Endothelial cell of umbilical vein (primary cell): Measurements from ENCODE around the gene ERGIC1. TPM values are rescaled to one million over a fixed set of nuclear protein-coding genes. Genes with fewer than 3 reads are reported as not detected.

Experiments used
- BruUV-seq: library from RNA; stranded (reverse); fragments of 400-500 nt; replicated peaks from 2 replicates; lab custom pipeline; 2021; lab: Mats Ljungman, UMichigan
- CTCF ChIA-PET: fragments of 300-600, 350-600 bp; sonication (Branson Sonifier 250); formaldehyde crosslinking; loops from one replicate; lab custom pipeline; 2021; ENCODE audit warnings: antibody characterized with exemption, inconsistent platforms; lab: Charles Lee
- POLR2A ChIA-PET: fragments of 300-600, 350-600 bp; sonication (Branson Sonifier 250); formaldehyde crosslinking; loops from one replicate; lab custom pipeline; 2021; ENCODE audit warnings: antibody characterized with exemption, inconsistent platforms; lab: Charles Lee
- DNase-seq: peaks from one replicate; pipeline ENCODE4 v3.0.0-alpha.2; 2011; ENCODE audit warnings: low read depth, low spot score
- FAIRE-seq: peaks from 2 replicates; lab custom pipeline; 2011; peaks lifted over from hg19 to GRCh38; lab: Jason Lieb, UNC
- H2AFZ ChIP-seq: 2 replicates; pipeline ENCODE4 v1.6.0; 2012; ENCODE audit warnings: low read depth, low read length, control low read depth, inconsistent platforms
- H3K27ac ChIP-seq: 2 replicates; pipeline ENCODE4 v1.5.1; 2011; ENCODE audit warnings: low read depth, mild to moderate bottlenecking, control low read depth, low read length, moderate library complexity; ENCODE audit not compliant: insufficient read depth
- H3K27me3 ChIP-seq, 2 experiments: 2 replicates each; pipeline versions ENCODE4 v1.6.0 to v1.6.1; 2011; ENCODE audit warnings: low read length in 2 of 2, mixed read lengths in 1 of 2; ENCODE audit not compliant: control insufficient read depth in 2 of 2, insufficient read depth in 2 of 2
- H3K36me3 ChIP-seq, 2 experiments: 2 replicates in 1 of 2; 3 replicates in 1 of 2; pipeline ENCODE4 v1.5.1; 2011; ENCODE audit warnings: low read length in 2 of 2, mild to moderate bottlenecking in 1 of 2, moderate library complexity in 1 of 2; ENCODE audit not compliant: control insufficient read depth in 2 of 2, insufficient read depth in 2 of 2; ENCODE audit errors: extremely low read depth in 1 of 2
- H3K4me1 ChIP-seq: 3 replicates; pipeline ENCODE4 v1.5.1; 2011; ENCODE audit warnings: mild to moderate bottlenecking, low read length; ENCODE audit not compliant: control insufficient read depth, insufficient read depth; ENCODE audit errors: extremely low read depth
- H3K4me2 ChIP-seq: 2 replicates; pipeline ENCODE4 v1.6.1; 2011; ENCODE audit warnings: low read length, control low read depth, mixed read lengths; ENCODE audit not compliant: insufficient read depth
- H3K4me3 ChIP-seq, 3 experiments: fragments of 200-600 bp in 1 of 3; sonication (generic), shearing (Covaris generic) in 1 of 3; replicated peaks in 1 of 3; 2 replicates each; pipeline ENCODE4 v1.5.1; 2011 to 2016; ENCODE audit warnings: control low read depth in 3 of 3, low read length in 3 of 3, mild to moderate bottlenecking in 2 of 3, inconsistent platforms in 1 of 3, low read depth in 1 of 3, moderate library complexity in 1 of 3; ENCODE audit not compliant: insufficient read depth in 1 of 3
- H3K79me2 ChIP-seq: 2 replicates; pipeline ENCODE4 v1.6.0; 2012; ENCODE audit warnings: low read length, inconsistent platforms; ENCODE audit not compliant: control insufficient read depth, insufficient read depth
- H3K9ac ChIP-seq: replicated peaks from 2 replicates; pipeline ENCODE3; 2011; ENCODE audit warnings: low read length, control low read depth; ENCODE audit not compliant: insufficient read depth; ENCODE audit errors: extremely low read depth
- H3K9me1 ChIP-seq: replicated peaks from 3 replicates; pipeline ENCODE4 v1.6.0; 2011; ENCODE audit warnings: mild to moderate bottlenecking, low read length; ENCODE audit not compliant: control insufficient read depth, insufficient read depth; ENCODE audit errors: extremely low read depth
- H3K9me3 ChIP-seq: replicated peaks from 2 replicates; pipeline ENCODE4 v1.5.1; 2012; ENCODE audit warnings: low read length, inconsistent platforms; ENCODE audit not compliant: control insufficient read depth, insufficient read depth
- H4K20me1 ChIP-seq: replicated peaks from 2 replicates; pipeline ENCODE3; 2011; ENCODE audit warnings: mild to moderate bottlenecking, low read length; ENCODE audit not compliant: control insufficient read depth, insufficient read depth; ENCODE audit errors: extremely low read depth
- CTCF ChIP-seq, 2 donors: IDR thresholded peaks; 1 replicate in 1 of 2; 2 replicates in 1 of 2; pipeline ENCODE4 v1.5.1; 2011; ENCODE audit warnings: low read length in 2 of 2, mild to moderate bottlenecking in 2 of 2, moderate library complexity in 2 of 2, control low read depth in 1 of 2, inconsistent platforms in 1 of 2, low read depth in 1 of 2; ENCODE audit not compliant: insufficient read depth in 1 of 2; ENCODE audit errors: extremely low read depth in 1 of 2
- EZH2 ChIP-seq: IDR thresholded peaks from 2 replicates; pipeline ENCODE4 v1.6.1; 2012; ENCODE audit warnings: borderline replicate concordance, low read depth, mild to moderate bottlenecking, moderate library complexity, low read length, inconsistent platforms; ENCODE audit not compliant: severe bottlenecking
- FOS ChIP-seq: IDR thresholded peaks from 2 replicates; pipeline ENCODE4 v1.6.1; 2011; ENCODE audit warnings: mild to moderate bottlenecking, low read length, moderate library complexity, borderline replicate concordance; ENCODE audit not compliant: insufficient read depth
- GATA2 ChIP-seq: IDR thresholded peaks from 2 replicates; pipeline ENCODE4 v1.7.0; 2011; ENCODE audit warnings: low read depth, mild to moderate bottlenecking, moderate library complexity, mixed read lengths, low read length; ENCODE audit not compliant: insufficient read length, insufficient read depth
- JUN ChIP-seq: IDR thresholded peaks from 2 replicates; pipeline ENCODE4 v1.6.1; 2011; ENCODE audit warnings: borderline replicate concordance, low read depth; ENCODE audit not compliant: insufficient read length, insufficient read depth
- MAX ChIP-seq: IDR thresholded peaks from 2 replicates; pipeline ENCODE4 v1.6.1; 2011; ENCODE audit not compliant: insufficient read depth, insufficient read length
- MYC ChIP-seq: IDR thresholded peaks from one replicate; pipeline ENCODE4 v1.6.1; 2011; ENCODE audit warnings: mild to moderate bottlenecking, low read depth, low read length
- POLR2A ChIP-seq: IDR thresholded peaks from 2 replicates; pipeline ENCODE4 v1.6.1; 2012; ENCODE audit warnings: low read depth, mild to moderate bottlenecking, control low read depth, low read length
- dilution Hi-C: fragments of 300-500 bp; cut with MboI; formaldehyde crosslinking; loops from one replicate; pipeline ENCODE4 v1.15.0; 2019; ENCODE audit warnings: low sequenced_read_pairs; ENCODE audit not compliant: extremely low pct_ligation_motif_present
- intact Hi-C: fragments of 100-400 bp; cut with micrococcal nuclease; formaldehyde crosslinking; loops from one replicate; pipeline ENCODE4 v1.10.0; 2022
- polyA plus RNA-seq, 4 experiments: library from polyadenylated mRNA; depleted of rRNA in 3 of 4; stranded (reverse) in 3 of 4; unstranded in 1 of 4; fragments of >200 nt; gene quantifications; 2 replicates each; pipeline versions ENCODE4 v1.2.1 to v1.2.3, GENCODE V29; 2011 to 2012; ENCODE audit warnings: missing spikeins in 1 of 4
- total RNA-seq: library from RNA; stranded (reverse); gene quantifications from 2 replicates; pipeline ENCODE4 v1.2.3, GENCODE V29; 2021

The ERGIC1 gene
- total and polyA plus RNA-seq, 2 donors (not counting 3 experiments of a cell fraction or from before 2014, with no cell fraction given): 105 to 109 TPM

GRCh38 chr5:172941067-172941516 lies 107.0 kb downstream of the ERGIC1 start:
- Histone ChIP-seq H2AFZ (no peak overlapping the region), H4K20me1 (no peaks in the 10 kb centered on the region), H3K79me2 (no peaks in the 10 kb centered on the region), H3K27me3 (no peaks in the 10 kb centered on the region), H3K36me3 (peaks cover 0 to 10% of the 10 kb centered on the region in 2 experiments), H3K27ac (no peak overlapping the region), H3K4me2 (no peak overlapping the region), H3K9ac (no peak overlapping the region), H3K4me3 (no peak overlapping the region), H3K9me1 (no peaks in the 10 kb centered on the region), H3K4me1 (peaks cover 14% of the 10 kb centered on the region), H3K9me3 (no peaks in the 10 kb centered on the region)
- dilution Hi-C loops (no loop called here), intact Hi-C loops (no loop called here)
- POLR2A ChIA-PET: interaction anchor here (0.6 to 0.7 kb wide), 2 partner anchors 391 to 495 kb away, joined by 3 to 5 read pairs; no protein-coding TSS in a partner anchor
- no peak for TF ChIP-seq MYC
- TF ChIP-seq GATA2: no peak
- TF ChIP-seq FOS: no peak
- TF ChIP-seq POLR2A: no peak
- TF ChIP-seq CTCF (IDR thresholded peaks at IDR 0.05; ENCODE audit: extremely low read depth in 1 of 2, insufficient read depth in 1 of 2, low read depth in 1 of 2, low read length in 2 of 2): no peak
- no peak for TF ChIP-seq EZH2
- no peak for TF ChIP-seq JUN
- no peak for TF ChIP-seq MAX
- FAIRE-seq (peak; percentile 53), DNase-seq (no peak)
- CTCF ChIA-PET: interaction anchor here (0.7 to 13.5 kb wide), 6 partner anchors 9 to 479 kb away, joined by 3 to 413 read pairs (median 6); no protein-coding TSS in a partner anchor
- BruUV-seq: no TSS peak
